ENCODE measurements around the gene PGC.

- TF ChIP-seq POLR2A (IDR thresholded peaks at IDR 0.05) (no peak), CTCF (IDR thresholded peaks at IDR 0.05) (no peak), POLR2AphosphoS5 (IDR thresholded peaks at IDR 0.05) (no peak), EP300 (IDR thresholded peaks at IDR 0.05) (no peak)
Observed at GRCh38 chr6:41758641-41759035, 11.4 kb upstream of the PGC start.
